ENCODE data around the gene XYLT1. TPM values are rescaled to one million over a fixed set of nuclear protein-coding genes. Genes with fewer than 3 reads are reported as not detected.
"Not testable (repeated sequence)": the region's sequence is repeated elsewhere in the genome, so short reads cannot be mapped to it uniquely, and the experiment has no call there.

The XYLT1 gene
- polyA plus RNA-seq, 1 donor from 2014 or later = 3.3 TPM

DNA sequence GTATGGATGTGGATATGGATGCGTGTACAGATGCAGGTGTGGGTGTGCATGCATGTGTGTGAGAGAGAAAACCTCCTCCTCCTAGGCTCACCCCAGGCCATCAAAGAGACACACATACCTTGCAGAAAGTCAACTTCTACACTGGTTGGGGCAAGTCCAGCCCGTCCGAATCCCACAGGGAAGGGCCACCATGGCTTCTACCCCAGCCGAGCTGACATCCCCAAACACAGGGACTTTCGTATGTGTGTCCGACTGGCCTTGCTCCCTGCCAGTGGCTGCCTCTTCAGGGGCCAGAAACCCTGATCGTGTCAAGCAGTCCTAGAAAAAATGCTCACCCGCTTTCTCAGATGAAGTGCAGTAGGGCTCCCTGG lies 134.2 kb downstream of the XYLT1 start:
- Histone ChIP-seq H3K4me2 (ENCODE audit: low read length) (no peak overlapping the region), H3K9ac (ENCODE audit: low read length) (no peak overlapping the region), H2AFZ (ENCODE audit: low read depth, low read length) (no peak overlapping the region), H3F3A (ENCODE audit: insufficient read depth, low read length, poor library complexity, severe bottlenecking) (no peaks in the 10 kb centered on the region), H3K36me3 (ENCODE audit: insufficient read depth, low read length) (no peaks in the 10 kb centered on the region), H3K27me3 (ENCODE audit: insufficient read depth, low read depth, low read length) (no peaks in the 10 kb centered on the region), H3K9me3 (ENCODE audit: low read length) (no peaks in the 10 kb centered on the region), H4K20me1 (ENCODE audit: insufficient read depth) (no peaks in the 10 kb centered on the region), H3K27ac (ENCODE audit: low read length) (no peak overlapping the region), H3K79me2 (replicated peaks; ENCODE audit: insufficient read depth, low read length) (no peaks in the 10 kb centered on the region), H3K4me3 (ENCODE audit: low read length) (no peak overlapping the region), H3K9me2 (ENCODE audit: insufficient read depth, low read length) (no peaks in the 10 kb centered on the region)
- no peak for TF ChIP-seq CTCF (IDR thresholded peaks at IDR 0.05; ENCODE audit: poor library complexity, severe bottlenecking)

GRCh38 chr16:17335826-17336529 lies 134.8 kb downstream of the XYLT1 start:
- Histone ChIP-seq H3K27me3 (ENCODE audit: insufficient read depth, low read depth, low read length) (no peaks in the 10 kb centered on the region), H3K79me2 (replicated peaks; ENCODE audit: insufficient read depth, low read length) (no peaks in the 10 kb centered on the region), H3K9me3 (ENCODE audit: low read length) (no peaks in the 10 kb centered on the region), H3K4me2 (ENCODE audit: low read length) (no peak overlapping the region), H3K4me3 (ENCODE audit: low read length) (no peak overlapping the region), H2AFZ (ENCODE audit: low read depth, low read length) (no peak overlapping the region), H3K9ac (ENCODE audit: low read length) (no peak overlapping the region), H4K20me1 (ENCODE audit: insufficient read depth) (no peaks in the 10 kb centered on the region), H3K27ac (ENCODE audit: low read length) (no peak overlapping the region), H3F3A (ENCODE audit: insufficient read depth, low read length, poor library complexity, severe bottlenecking) (no peaks in the 10 kb centered on the region), H3K9me2 (ENCODE audit: insufficient read depth, low read length) (no peaks in the 10 kb centered on the region), H3K36me3 (ENCODE audit: insufficient read depth, low read length) (no peaks in the 10 kb centered on the region)
- TF ChIP-seq CTCF (IDR thresholded peaks at IDR 0.05; ENCODE audit: poor library complexity, severe bottlenecking) (no peak), POLR2AphosphoS5 (IDR thresholded peaks at IDR 0.05) (no peak), REST (IDR thresholded peaks at IDR 0.05; ENCODE audit: borderline replicate concordance) (no peak), MXI1 (conservative IDR thresholded peaks at IDR 0.05; ENCODE audit: poor library complexity, severe bottlenecking) (no peak), TAF1 (IDR thresholded peaks at IDR 0.05; ENCODE audit: low read depth) (no peak), EP300 (conservative IDR thresholded peaks at IDR 0.05; ENCODE audit: poor library complexity, severe bottlenecking) (no peak), SMC3 (conservative IDR thresholded peaks at IDR 0.05; ENCODE audit: poor library complexity) (no peak)

GRCh38 chr16:17335406-17335805 lies 135.4 kb downstream of the XYLT1 start:
- not testable (repeated sequence) for H3F3A ChIP-seq (ENCODE audit: insufficient read depth, low read length, poor library complexity, severe bottlenecking); H3K36me3 ChIP-seq (ENCODE audit: insufficient read depth, low read length); H3K4me2 ChIP-seq (ENCODE audit: low read length); H3K9ac ChIP-seq (ENCODE audit: low read length); H3K27me3 ChIP-seq (ENCODE audit: insufficient read depth, low read depth, low read length); H3K4me3 ChIP-seq (ENCODE audit: low read length); H3K79me2 ChIP-seq (replicated peaks; ENCODE audit: insufficient read depth, low read length); H4K20me1 ChIP-seq (ENCODE audit: insufficient read depth); H2AFZ ChIP-seq (ENCODE audit: low read depth, low read length); H3K27ac ChIP-seq (ENCODE audit: low read length); H3K9me2 ChIP-seq (ENCODE audit: insufficient read depth, low read length); H3K9me3 ChIP-seq (ENCODE audit: low read length)
